ENCODE data around the gene CDH4.

- no peak for TF ChIP-seq CTCF (conservative IDR thresholded peaks at IDR 0.05)
- TF ChIP-seq EZH2 (IDR thresholded peaks at IDR 0.05; ENCODE audit: low read depth) = no peak
Observed at GRCh38 chr20:61407561-61407960, 155.5 kb downstream of the CDH4 start.
